Left renal pelvis (tissue), 4 donors: ENCODE results near the gene MRPS5. TPM values are rescaled to one million over a fixed set of nuclear protein-coding genes. Genes with fewer than 3 reads are reported as not detected.

Source experiments
- DNase-seq, 4 donors: peaks; one replicate each; pipeline ENCODE4 v3.0.0-alpha.2; 2013; ENCODE audit warnings: low read depth in 4 of 4, low spot score in 3 of 4
- polyA plus RNA-seq, 4 donors: library from polyadenylated mRNA; unstranded; fragments of 120-200 nt; gene quantifications; one replicate each; pipeline ENCODE4 v1.2.1, GENCODE V29; 2013; ENCODE audit not compliant: insufficient read length in 4 of 4

MRPS5 gene
- polyA plus RNA-seq, 4 donors = 46.3 to 91.0 (median 66.9) TPM

GRCh38 chr2:95091885-95092555, 29.6 kb downstream of the MRPS5 start:
- no peak for DNase-seq

DNA sequence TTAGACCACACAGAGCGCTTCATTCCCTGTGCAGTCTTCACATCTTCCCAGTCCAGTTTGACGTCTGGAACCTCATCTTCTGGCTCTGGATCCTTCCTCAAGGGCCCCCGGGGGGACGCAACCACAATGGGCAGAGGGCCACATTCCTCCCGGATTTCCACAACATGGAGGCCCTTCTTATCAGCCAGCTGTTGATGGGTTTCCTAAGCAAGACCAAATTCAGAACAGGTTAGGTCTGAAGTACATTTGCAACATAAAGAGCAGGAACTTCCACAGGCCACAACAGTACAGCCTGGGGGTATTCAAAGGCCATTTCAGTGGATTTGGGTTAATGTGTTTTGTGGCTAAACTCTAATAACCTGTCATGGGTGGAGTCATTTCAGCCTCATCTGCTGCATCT, 34.2 kb downstream of the MRPS5 start:
- no peak for DNase-seq

DNA sequence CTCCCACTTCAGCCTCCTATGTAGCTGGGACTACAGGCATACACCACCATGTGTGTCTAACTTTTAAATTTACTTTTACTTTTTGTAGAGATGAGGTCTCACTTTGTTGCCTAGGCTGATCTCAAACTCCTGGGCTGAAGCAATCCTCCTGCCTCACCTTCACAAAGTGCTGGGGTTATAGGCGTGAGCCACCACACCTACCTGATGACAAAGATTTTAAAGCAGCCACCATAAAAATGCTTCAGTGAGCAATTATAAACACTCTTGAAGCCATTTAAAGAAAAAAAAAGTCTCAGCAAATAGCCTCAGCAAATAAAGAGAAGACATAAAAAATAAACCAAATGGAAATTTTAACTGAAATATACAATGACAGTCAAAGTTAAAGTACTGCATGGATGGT, 35.6 kb downstream of the MRPS5 start:
- no peak for DNase-seq

DNA sequence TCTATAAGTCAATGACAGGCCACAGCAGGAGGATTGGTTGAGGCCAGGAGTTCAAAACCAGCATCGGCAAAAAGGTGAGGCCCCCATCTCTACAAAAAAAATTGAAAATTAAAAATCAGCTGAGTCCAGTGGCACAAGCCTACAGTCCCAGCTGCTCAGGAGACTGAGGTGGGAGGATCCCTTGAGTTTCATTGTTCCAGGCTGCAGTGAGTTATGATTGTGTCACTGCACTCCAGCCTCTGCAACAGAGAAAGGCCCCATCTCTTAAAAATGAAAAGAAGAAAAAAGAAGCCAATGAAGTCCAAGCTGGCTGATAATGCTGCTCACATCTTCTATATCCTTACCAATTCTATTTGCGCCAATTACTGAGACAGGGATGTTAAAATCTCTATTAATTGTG, 39.1 kb downstream of the MRPS5 start:
- DNase-seq = no peak

- DNase-seq = no peak
Measured at GRCh38 chr2:95079199-95079683, 42.4 kb downstream of the MRPS5 start.

- DNase-seq = no peak
Measured at GRCh38 chr2:95077861-95078603, 43.6 kb downstream of the MRPS5 start.

GRCh38 chr2:95077530-95077825, 44.1 kb downstream of the MRPS5 start:
- DNase-seq = no peak

GRCh38 chr2:95076705-95077529, 44.7 kb downstream of the MRPS5 start:
- peak; percentile 53 to 66 (median 58) for DNase-seq

DNA sequence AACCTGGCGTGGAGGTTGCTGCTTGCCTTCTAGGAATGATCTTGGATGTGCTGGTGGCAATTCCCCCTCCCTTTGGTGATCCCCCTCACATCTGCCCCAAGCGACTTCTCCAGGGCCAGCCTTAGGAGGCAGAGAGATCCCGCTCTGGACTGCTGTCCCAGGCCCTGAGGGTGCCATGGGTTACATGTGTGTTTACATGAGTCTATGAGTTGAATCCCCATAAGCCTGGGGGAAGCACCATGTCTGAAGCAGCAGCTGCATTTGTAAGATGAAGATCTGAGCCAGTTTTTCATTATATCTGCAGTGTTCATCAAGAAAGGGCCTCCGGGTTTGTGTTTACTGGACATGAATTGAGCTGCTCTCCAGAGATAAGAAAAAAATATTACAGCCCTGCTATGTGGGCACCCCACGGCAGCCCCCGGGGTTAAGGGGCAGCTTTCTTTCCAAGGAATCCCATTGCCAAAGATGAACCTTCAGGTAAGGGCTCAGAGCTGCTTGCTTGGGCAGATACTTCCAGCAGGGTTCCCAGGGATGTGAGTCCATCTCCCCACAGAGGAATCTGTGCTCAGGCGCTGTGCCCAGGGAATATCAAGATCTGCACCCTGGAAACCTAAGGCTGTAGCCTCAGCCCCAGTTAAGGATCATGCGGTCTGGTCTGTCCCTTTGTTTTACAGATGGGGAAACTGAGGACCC, 46.0 kb downstream of the MRPS5 start:
- DNase-seq = no peak

DNA sequence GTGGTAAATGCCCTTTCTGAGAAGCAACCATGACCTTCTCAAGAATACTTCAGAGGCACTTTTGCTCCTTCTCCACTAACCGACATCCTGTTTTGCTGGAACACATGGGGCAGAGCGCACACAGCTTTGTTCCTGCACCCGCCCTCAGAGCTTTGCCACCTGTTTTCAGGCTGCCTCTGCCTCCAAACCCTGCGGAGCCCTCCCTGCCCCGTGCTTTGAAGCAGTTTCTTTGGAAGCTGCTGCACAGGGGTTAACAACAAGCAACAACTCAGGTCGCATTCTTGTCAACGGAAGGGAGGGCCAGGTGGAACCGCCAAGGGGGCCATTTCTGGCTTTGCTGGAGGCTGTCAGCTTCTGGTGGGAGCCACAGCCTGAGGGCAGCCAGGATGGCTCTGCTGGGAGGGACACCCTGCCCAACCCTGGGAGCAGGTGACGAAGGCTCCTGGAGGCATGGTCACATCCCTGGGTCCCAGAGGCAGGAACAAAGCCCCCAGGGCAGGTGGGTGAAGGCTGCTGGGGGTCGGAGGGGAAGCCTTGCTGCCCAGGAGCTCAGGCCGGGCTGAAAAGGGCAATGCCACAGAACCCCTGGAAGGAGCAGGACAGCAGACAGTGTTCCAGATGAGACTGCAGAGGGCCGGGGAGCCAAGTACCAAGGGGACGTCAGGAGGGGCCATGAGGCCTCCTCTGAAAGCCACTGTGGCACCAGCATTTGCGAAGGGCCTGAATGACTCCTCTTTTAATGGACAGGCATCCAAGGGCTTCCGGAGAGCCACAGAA, 46.8 kb downstream of the MRPS5 start:
- no peak for DNase-seq

DNA sequence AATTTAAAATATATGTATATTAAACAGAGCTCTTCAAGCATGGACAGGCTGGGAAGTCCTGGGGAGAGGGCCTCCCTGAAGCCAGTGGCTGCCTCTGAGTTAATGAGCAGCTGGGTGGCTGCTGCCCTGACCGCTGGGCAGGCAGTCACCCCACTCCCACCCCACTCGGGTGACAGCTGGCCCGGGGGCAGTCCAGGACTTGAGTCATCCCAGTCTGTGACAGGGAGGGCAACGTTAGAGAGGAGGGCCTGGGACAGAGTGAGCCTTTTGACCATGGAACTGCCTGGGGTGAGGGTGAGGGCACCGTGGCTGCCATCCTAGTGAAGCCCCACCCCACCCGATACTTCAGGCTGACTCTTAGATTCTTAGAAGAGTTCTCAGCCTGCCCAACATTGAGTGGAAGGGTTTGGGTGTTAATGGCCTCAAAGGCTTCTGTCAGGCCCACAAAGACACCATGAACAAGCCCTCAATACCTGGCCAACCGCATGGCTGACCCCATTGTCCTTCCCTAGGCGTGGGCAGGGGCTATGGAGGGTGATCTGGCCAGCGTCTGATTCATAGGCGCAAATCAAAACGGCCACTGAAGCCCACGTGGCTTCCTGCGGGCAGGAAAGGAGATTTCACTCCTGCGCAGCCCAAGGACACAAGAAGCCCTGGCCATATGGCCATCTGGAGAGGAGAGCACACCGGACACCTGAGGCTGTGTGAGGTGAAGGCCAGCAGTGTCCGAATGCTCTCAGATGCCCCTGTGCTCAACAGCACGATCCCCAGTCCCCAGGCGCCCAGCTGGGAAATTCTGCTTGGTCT, 47.5 kb downstream of the MRPS5 start:
- no peak for DNase-seq

GRCh38 chr2:95072424-95072823, 49.2 kb downstream of the MRPS5 start:
- DNase-seq = no peak

DNA sequence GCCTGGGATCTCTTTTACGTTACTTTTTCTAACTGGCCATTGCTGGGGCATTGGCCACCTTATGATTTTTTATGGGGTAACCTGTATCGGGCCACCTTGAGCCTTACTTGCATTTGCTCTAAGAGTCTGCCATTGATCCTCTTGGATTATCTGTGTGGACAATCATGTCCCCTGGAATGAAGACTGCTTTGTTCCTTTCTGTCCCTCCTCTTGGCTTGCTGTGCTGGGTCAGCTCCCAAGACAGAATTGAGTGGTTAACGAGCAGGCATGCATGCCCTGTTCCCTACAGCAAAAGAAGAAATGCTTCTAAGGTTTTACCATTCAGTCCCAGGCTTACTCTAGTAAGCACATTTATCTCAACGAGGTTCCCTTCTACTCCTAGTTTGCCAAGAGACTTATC, 49.8 kb downstream of the MRPS5 start:
- no peak for DNase-seq

GRCh38 chr2:95069465-95069864, 52.1 kb downstream of the MRPS5 start:
- no peak for DNase-seq

GRCh38 chr2:95068256-95068655, 53.4 kb downstream of the MRPS5 start:
- no peak for DNase-seq

- no peak for DNase-seq
Measured at GRCh38 chr2:95063086-95063958, 58.3 kb downstream of the MRPS5 start.

- DNase-seq = no peak
Measured at GRCh38 chr2:95062242-95063085, 59.1 kb downstream of the MRPS5 start.
